MM.1S (cell line): ENCODE data around the gene RNFT2.

Experiments used
- CTCF ChIP-seq: fragments of 300-600 bp; sonication (generic); IDR thresholded peaks from 2 replicates; pipeline ENCODE4 v1.5.1; 2016; ENCODE audit warnings: antibody characterized with exemption, low read length, mixed read lengths
- EZH2 ChIP-seq: fragments of 300-600 bp; sonication (generic); optimal IDR thresholded peaks from 2 replicates; pipeline ENCODE3; 2017; ENCODE audit warnings: low read depth, mild to moderate bottlenecking, antibody characterized with exemption, low read length, mixed read lengths
- EZH2phosphoT487 ChIP-seq: fragments of 300-600 bp; sonication (generic); IDR thresholded peaks from 2 replicates; pipeline ENCODE4 v1.6.1; 2018; ENCODE audit warnings: antibody characterized with exemption, low read length

GRCh38 chr12:116797885-116798284 lies 59.8 kb downstream of the RNFT2 start:
- TF ChIP-seq EZH2 (no peak), CTCF (no peak), EZH2phosphoT487 (no peak)
